Measurements from ENCODE around the gene LYZL6.

DNA sequence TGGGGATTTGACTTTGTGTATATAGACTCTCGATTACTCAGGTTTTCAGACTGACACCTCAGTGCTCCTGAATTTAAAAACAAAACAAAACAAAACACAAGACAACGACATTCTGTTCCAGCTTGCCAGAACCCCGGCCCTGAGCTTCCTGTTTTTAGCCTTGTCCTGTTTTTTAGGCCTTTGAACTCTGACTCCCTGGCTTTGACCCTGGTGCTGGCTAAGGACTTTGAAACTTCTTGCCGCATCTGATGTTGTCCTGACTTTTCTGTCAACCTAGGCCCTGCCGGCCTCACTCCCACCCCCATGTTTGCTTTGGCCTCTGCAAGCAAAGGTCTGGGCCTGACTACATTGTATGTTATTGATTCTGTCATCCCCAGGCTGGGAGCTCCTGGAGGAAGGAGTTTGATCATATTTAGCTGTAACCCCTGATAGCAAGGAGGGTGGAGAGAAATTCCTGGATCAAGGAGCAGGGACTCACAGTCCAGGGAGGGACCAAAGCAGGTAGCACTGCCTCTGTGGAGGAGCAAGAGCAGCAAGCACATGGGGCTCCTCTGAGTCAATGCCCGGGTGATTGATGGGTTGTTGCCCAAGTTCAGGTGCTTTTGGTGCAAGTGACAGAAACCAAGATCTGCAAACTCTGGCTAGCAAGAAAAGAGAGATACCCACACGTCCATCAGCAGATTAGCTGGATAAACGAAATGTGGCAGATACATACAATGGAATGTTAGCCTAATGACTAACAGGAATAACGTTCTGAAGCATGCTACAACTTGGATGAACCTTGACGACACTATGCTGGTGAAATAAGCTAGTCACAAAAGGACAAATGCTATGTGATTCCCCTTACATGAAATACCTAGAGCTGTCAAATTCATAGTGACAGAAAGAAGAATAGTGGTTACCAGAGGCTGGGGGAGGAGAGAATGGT lies 30.1 kb upstream of the LYZL6 start:
- TF ChIP-seq POLR2A (IDR thresholded peaks at IDR 0.05) (no peak), POLR2AphosphoS5 (IDR thresholded peaks at IDR 0.05) (no peak)
- TF ChIP-seq, protein P1, sequence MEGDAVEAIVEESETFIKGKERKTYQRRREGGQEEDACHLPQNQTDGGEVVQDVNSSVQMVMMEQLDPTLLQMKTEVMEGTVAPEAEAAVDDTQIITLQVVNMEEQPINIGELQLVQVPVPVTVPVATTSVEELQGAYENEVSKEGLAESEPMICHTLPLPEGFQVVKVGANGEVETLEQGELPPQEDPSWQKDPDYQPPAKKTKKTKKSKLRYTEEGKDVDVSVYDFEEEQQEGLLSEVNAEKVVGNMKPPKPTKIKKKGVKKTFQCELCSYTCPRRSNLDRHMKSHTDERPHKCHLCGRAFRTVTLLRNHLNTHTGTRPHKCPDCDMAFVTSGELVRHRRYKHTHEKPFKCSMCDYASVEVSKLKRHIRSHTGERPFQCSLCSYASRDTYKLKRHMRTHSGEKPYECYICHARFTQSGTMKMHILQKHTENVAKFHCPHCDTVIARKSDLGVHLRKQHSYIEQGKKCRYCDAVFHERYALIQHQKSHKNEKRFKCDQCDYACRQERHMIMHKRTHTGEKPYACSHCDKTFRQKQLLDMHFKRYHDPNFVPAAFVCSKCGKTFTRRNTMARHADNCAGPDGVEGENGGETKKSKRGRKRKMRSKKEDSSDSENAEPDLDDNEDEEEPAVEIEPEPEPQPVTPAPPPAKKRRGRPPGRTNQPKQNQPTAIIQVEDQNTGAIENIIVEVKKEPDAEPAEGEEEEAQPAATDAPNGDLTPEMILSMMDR (IDR thresholded peaks at IDR 0.05), result no peak

Data from sigmoid colon (tissue), 4 donors.